Transverse colon (tissue), 4 donors: ENCODE data around the gene SMAD9.

ENCODE experiments used
- CTCF ChIP-seq, 5 experiments: fragments of 200-600 bp in 3 of 5; fragments of 450-650 bp in 2 of 5; sonication (generic) in 3 of 5; IDR thresholded peaks; 1 replicate in 2 of 5; 2 replicates in 3 of 5; pipeline ENCODE4 v1.5.1; 2016 to 2017; ENCODE audit warnings: antibody characterized with exemption in 5 of 5, inconsistent platforms in 3 of 5, mild to moderate bottlenecking in 2 of 5, moderate library complexity in 1 of 5
- POLR2AphosphoS5 ChIP-seq, 3 donors: sonication (generic); formaldehyde crosslinking; IDR thresholded peaks; one replicate each; pipeline ENCODE4 v1.6.1; 2016; ENCODE audit warnings: antibody characterized with exemption in 3 of 3

GRCh38 chr13:36897054-36897616 is 22.9 kb downstream of the SMAD9 start:
- no peak for TF ChIP-seq CTCF (IDR thresholded peaks at IDR 0.05)
- TF ChIP-seq POLR2AphosphoS5 (IDR thresholded peaks at IDR 0.05), result no peak
